H1 (cell line): ENCODE measurements around the gene INHBB. TPM values are rescaled to one million over a fixed set of nuclear protein-coding genes. Genes with fewer than 3 reads are reported as not detected.

Experiments
- CHD1 ChIP-seq: IDR thresholded peaks from 2 replicates; pipeline ENCODE4 v1.6.1; 2012; ENCODE audit warnings: low read depth, low read length, improper control_type of control experiment
- EGR1 ChIP-seq: IDR thresholded peaks from 2 replicates; pipeline ENCODE4 v1.6.1; 2011; ENCODE audit warnings: low read depth, low read length, borderline replicate concordance
- JUND ChIP-seq: IDR thresholded peaks from 2 replicates; pipeline ENCODE4 v1.6.1; 2011; ENCODE audit warnings: mild to moderate bottlenecking, improper control_type of control experiment, low read length
- KDM5A ChIP-seq: fragments of 200-600 bp; IDR thresholded peaks from 2 replicates; pipeline ENCODE4 v1.7.1; 2012; ENCODE audit warnings: mild to moderate bottlenecking, low read length, inconsistent platforms, mixed read lengths
- MAFK ChIP-seq: IDR thresholded peaks from 2 replicates; pipeline ENCODE4 v1.6.1; 2012; ENCODE audit warnings: low read depth, mild to moderate bottlenecking, improper control_type of control experiment, low read length
- POLR2A ChIP-seq, 2 experiments: IDR thresholded peaks; 1 replicate in 1 of 2; 2 replicates in 1 of 2; pipeline ENCODE4 v1.6.1; 2011; ENCODE audit warnings: low read depth in 2 of 2, low read length in 2 of 2, mild to moderate bottlenecking in 2 of 2; ENCODE audit errors: control extremely low read depth in 1 of 2
- SUZ12 ChIP-seq: fragments of 200-600 bp; sonication (generic); IDR thresholded peaks from 2 replicates; pipeline ENCODE4 v1.6.1; 2012; ENCODE audit warnings: mild to moderate bottlenecking, inconsistent platforms, low read length, moderate library complexity, mixed read lengths
- polyA plus RNA-seq, 7 experiments: library from polyadenylated mRNA; depleted of rRNA in 3 of 7; stranded (reverse) in 5 of 7; unstranded in 2 of 7; fragments of >200 nt in 5 of 7; fragments of 200-250 nt in 2 of 7; gene quantifications; 1 replicate in 5 of 7; 2 replicates in 1 of 7; 4 replicates in 1 of 7; pipeline versions ENCODE4 v1.2.1 to v1.2.3, GENCODE V29; 2011 to 2013; ENCODE audit warnings: missing spikeins in 2 of 7, mixed read lengths in 2 of 7
- total RNA-seq: library from RNA; stranded (reverse); fragmentation: NEBNext Ultra II Directional; extraction: Animal tissue kit (Norgen Biotek cat#: 25700); gene quantifications from 2 replicates; pipeline ENCODE4 v1.2.1, GENCODE V29; 2021
- TF ChIP-seq, protein P1 (sequence below): fragments of 300-600 bp; sonication (generic); IDR thresholded peaks from 2 replicates; pipeline ENCODE4 v1.7.1; 2012; ENCODE audit warnings: low read length, moderate library complexity, mild to moderate bottlenecking, inconsistent platforms; ENCODE audit not compliant: insufficient replicate concordance

INHBB gene
- total and polyA plus RNA-seq, 2 of the 8 experiments (the other 6 are each of a cell fraction or from before 2014, with no cell fraction given): 0.30 to 0.32 TPM

DNA sequence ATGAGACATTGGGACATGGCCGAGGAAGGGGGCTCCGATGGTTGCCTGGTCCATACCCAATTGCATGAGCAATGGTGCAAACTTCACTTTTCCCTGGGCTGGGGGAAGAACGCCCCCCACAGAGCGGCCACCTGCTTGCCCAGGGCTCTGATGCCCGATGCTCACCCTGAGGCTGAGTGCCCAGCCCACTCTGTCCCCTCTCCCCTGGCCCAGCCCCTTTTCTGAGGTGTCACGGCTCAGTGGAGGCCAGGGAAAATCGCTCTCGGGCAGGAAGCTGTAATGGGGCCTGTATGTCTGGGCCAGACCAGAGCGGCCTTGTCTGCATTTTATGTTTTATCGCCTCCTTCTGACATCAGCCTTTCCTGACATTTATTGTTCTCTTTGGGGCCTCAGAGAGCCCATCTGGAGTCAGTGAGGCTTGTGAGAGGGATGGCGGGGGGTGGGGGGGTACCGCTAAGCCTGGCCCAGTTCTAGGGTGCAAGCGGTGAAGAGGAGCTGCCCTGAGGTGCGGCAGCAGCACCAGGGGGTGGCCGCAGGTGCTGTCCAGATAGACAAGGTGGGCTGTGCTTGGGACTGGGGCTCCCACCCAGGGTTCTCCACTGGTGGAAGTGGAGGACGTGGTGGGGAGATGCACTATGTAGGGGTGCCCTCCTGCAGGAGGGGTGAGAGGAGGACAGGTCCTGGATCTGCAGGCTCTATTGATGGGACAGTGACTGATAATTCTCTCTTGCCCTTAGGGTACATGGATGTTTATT is 46.2 kb downstream of the INHBB start (continued):
- TF ChIP-seq, protein P1, sequence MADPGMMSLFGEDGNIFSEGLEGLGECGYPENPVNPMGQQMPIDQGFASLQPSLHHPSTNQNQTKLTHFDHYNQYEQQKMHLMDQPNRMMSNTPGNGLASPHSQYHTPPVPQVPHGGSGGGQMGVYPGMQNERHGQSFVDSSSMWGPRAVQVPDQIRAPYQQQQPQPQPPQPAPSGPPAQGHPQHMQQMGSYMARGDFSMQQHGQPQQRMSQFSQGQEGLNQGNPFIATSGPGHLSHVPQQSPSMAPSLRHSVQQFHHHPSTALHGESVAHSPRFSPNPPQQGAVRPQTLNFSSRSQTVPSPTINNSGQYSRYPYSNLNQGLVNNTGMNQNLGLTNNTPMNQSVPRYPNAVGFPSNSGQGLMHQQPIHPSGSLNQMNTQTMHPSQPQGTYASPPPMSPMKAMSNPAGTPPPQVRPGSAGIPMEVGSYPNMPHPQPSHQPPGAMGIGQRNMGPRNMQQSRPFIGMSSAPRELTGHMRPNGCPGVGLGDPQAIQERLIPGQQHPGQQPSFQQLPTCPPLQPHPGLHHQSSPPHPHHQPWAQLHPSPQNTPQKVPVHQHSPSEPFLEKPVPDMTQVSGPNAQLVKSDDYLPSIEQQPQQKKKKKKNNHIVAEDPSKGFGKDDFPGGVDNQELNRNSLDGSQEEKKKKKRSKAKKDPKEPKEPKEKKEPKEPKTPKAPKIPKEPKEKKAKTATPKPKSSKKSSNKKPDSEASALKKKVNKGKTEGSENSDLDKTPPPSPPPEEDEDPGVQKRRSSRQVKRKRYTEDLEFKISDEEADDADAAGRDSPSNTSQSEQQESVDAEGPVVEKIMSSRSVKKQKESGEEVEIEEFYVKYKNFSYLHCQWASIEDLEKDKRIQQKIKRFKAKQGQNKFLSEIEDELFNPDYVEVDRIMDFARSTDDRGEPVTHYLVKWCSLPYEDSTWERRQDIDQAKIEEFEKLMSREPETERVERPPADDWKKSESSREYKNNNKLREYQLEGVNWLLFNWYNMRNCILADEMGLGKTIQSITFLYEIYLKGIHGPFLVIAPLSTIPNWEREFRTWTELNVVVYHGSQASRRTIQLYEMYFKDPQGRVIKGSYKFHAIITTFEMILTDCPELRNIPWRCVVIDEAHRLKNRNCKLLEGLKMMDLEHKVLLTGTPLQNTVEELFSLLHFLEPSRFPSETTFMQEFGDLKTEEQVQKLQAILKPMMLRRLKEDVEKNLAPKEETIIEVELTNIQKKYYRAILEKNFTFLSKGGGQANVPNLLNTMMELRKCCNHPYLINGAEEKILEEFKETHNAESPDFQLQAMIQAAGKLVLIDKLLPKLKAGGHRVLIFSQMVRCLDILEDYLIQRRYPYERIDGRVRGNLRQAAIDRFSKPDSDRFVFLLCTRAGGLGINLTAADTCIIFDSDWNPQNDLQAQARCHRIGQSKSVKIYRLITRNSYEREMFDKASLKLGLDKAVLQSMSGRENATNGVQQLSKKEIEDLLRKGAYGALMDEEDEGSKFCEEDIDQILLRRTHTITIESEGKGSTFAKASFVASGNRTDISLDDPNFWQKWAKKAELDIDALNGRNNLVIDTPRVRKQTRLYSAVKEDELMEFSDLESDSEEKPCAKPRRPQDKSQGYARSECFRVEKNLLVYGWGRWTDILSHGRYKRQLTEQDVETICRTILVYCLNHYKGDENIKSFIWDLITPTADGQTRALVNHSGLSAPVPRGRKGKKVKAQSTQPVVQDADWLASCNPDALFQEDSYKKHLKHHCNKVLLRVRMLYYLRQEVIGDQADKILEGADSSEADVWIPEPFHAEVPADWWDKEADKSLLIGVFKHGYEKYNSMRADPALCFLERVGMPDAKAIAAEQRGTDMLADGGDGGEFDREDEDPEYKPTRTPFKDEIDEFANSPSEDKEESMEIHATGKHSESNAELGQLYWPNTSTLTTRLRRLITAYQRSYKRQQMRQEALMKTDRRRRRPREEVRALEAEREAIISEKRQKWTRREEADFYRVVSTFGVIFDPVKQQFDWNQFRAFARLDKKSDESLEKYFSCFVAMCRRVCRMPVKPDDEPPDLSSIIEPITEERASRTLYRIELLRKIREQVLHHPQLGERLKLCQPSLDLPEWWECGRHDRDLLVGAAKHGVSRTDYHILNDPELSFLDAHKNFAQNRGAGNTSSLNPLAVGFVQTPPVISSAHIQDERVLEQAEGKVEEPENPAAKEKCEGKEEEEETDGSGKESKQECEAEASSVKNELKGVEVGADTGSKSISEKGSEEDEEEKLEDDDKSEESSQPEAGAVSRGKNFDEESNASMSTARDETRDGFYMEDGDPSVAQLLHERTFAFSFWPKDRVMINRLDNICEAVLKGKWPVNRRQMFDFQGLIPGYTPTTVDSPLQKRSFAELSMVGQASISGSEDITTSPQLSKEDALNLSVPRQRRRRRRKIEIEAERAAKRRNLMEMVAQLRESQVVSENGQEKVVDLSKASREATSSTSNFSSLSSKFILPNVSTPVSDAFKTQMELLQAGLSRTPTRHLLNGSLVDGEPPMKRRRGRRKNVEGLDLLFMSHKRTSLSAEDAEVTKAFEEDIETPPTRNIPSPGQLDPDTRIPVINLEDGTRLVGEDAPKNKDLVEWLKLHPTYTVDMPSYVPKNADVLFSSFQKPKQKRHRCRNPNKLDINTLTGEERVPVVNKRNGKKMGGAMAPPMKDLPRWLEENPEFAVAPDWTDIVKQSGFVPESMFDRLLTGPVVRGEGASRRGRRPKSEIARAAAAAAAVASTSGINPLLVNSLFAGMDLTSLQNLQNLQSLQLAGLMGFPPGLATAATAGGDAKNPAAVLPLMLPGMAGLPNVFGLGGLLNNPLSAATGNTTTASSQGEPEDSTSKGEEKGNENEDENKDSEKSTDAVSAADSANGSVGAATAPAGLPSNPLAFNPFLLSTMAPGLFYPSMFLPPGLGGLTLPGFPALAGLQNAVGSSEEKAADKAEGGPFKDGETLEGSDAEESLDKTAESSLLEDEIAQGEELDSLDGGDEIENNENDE: no peak
- TF ChIP-seq EGR1 (no peak), JUND (no peak), CHD1 (no peak), POLR2A (IDR thresholded peaks at IDR 0.05; ENCODE audit: control extremely low read depth in 1 of 2, low read depth in 2 of 2, low read length in 2 of 2) (no peak), KDM5A (no peak), MAFK (no peak), SUZ12 (no peak)
